Suprapubic skin (tissue), 4 donors: Measurements from ENCODE around the gene C11orf24.

ENCODE experiments used
- EP300 ChIP-seq: sonication (generic); formaldehyde crosslinking; IDR thresholded peaks from one replicate; pipeline ENCODE4 v1.6.1; 2017; ENCODE audit warnings: antibody characterized with exemption
- POLR2A ChIP-seq, 2 donors: fragments of 450-650 bp; IDR thresholded peaks; one replicate each; pipeline ENCODE4 v1.6.1; 2017; ENCODE audit warnings: antibody characterized with exemption in 2 of 2, mild to moderate bottlenecking in 2 of 2, moderate library complexity in 2 of 2
- POLR2AphosphoS5 ChIP-seq, 3 donors: sonication (generic); formaldehyde crosslinking; IDR thresholded peaks; one replicate each; pipeline ENCODE4 v1.6.1; 2017; ENCODE audit warnings: antibody characterized with exemption in 3 of 3
- TF ChIP-seq, protein P1 (sequence below), 2 donors: fragments of 200-600 bp in 1 of 2; fragments of 450-650 bp in 1 of 2; sonication (generic) in 1 of 2; IDR thresholded peaks; one replicate each; pipeline ENCODE4 v1.5.1; 2016 to 2019; ENCODE audit warnings: antibody characterized with exemption in 2 of 2, mild to moderate bottlenecking in 1 of 2, moderate library complexity in 1 of 2

DNA sequence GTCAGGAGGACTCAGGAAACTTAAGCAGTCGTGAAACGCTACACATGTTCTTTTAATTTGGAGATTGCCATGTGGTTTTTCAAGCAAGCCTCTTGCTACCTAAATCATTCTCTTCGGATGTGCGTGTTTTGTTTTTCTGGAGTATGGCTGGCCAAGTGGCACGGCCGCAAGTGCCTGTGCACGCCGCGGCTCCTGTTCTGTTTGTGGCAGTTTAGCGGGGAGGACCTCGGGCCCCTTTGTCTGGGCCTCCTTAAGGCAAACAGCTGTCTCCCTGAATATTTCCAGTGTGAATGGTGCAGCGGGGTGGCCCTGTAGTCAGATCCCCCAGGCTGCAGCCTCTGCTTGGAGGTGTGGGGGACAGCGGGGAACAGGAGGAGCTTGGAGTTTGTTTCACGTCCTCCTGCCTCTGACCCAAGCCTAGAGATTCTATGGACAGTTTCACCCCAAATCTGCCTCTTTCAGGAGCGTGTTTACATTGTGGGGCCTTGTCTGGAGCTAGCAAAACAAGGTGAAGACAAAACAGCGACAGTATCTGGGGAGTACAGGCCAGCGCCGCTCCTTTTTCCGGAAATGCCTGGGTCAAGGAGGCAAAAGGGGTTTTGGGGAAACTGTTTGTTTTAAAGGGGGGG lies 41.9 kb upstream of the C11orf24 start:
- TF ChIP-seq EP300 (no peak), POLR2A (IDR thresholded peaks at IDR 0.05) (no peak), POLR2AphosphoS5 (IDR thresholded peaks at IDR 0.05) (no peak)
- TF ChIP-seq, protein P1, sequence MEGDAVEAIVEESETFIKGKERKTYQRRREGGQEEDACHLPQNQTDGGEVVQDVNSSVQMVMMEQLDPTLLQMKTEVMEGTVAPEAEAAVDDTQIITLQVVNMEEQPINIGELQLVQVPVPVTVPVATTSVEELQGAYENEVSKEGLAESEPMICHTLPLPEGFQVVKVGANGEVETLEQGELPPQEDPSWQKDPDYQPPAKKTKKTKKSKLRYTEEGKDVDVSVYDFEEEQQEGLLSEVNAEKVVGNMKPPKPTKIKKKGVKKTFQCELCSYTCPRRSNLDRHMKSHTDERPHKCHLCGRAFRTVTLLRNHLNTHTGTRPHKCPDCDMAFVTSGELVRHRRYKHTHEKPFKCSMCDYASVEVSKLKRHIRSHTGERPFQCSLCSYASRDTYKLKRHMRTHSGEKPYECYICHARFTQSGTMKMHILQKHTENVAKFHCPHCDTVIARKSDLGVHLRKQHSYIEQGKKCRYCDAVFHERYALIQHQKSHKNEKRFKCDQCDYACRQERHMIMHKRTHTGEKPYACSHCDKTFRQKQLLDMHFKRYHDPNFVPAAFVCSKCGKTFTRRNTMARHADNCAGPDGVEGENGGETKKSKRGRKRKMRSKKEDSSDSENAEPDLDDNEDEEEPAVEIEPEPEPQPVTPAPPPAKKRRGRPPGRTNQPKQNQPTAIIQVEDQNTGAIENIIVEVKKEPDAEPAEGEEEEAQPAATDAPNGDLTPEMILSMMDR (IDR thresholded peaks at IDR 0.05): no peak
